GM19239 (cell line): Measurements from ENCODE around the gene KRTAP5-3.
"Not testable (repeated sequence)": the region's sequence is repeated elsewhere in the genome, so short reads cannot be mapped to it uniquely, and the experiment has no call there.

Experiments used
- DNase-seq: peaks from one replicate; pipeline ENCODE4 v3.0.0; 2011; ENCODE audit warnings: low spot score; ENCODE audit not compliant: insufficient read length
- FAIRE-seq: peaks from 2 replicates; lab custom pipeline; 2011; peaks lifted over from hg19 to GRCh38; lab: Jason Lieb, UNC

The KRTAP5-3 gene

DNA sequence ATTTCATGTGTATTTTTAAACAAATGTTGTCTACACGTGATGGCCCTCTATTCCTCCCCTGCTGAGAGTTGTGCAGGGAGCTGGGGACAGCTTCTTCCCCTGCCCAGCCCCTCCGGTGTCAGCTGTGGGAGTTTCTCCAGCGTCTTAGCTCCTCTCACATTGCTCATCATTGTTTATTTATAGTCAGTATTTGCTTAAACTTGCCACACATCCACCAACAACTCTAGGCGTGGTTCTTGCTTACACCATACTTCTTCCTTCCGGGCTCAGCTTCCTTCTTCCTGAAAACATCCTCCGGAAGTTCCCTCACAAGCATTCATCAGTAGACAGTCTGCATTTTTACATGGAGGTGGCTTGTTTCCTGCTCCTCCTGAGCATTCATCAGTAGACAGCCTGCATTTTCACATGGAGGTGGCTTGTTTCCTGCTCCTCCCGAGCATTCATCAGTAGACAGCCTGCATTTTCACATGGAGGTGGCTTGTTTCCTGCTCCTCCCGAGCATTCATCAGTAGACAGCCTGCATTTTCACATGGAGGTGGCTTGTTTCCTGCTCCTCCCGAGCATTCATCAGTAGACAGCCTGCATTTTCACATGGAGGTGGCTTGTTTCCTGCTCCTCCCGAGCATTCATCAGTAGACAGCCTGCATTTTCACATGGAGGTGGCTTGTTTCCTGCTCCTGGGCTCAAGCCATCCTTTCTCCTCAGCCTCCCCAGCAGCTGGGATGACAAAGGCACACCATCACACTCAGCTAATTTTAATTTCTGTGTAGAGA is 18.9 kb downstream of the KRTAP5-3 start:
- not testable (repeated sequence) for FAIRE-seq, DNase-seq

DNA sequence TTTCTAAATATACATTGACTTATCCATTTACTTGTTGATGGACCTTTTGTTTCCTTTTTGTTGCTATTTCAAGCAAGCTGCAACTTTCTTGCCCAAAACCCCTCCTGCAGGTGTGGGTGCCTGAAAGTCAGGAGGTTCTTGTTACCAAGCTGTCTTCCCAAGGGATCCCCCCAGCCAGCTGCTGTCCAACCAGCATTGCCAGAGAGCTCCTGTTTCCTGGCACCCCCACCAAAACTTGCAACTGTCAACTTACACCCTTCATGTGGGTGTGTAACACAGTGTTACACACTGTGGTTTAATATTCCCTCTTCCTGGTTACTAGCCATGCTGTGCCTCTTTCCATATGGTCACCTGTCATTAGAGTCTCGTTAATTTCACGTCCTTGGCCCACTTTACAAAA is 21.6 kb downstream of the KRTAP5-3 start:
- FAIRE-seq = no peak

DNA sequence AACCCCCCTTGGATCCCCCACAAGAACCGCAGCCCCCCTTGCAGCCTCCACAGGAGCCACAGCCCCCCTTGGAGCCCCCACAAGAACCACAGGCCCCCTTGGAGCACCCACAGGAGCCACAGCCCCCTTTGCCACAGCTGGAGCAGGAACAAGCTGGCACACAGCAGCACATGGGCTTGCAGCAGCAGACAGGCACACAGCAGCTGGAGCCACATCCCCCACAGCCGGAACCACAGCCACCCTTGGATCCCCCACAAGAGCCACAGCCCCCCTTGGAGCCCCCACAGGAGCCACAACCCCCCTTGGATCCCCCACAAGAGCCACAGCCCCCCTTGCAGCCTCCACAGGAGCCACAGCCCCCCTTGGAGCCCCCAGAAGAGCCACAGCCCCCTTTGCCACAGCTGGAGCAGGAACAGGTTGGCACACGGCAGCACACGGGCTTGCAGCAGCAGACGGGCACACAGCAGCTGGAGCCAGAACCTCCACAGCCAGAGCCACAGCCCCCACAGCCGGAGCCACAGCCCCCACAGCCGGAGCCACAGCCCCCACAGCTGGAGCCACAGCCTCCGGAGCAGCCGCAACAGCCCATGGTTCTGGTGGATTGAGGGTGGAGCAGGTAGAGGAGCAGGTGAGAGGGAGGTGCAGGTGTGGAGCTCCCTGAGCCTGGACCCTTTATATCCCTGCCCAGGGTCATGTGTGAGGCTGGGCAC is 23.4 kb downstream of the KRTAP5-3 start, which contains the start of gene KRTAP5-1:
Gene KRTAP5-1, minus strand, starts transcription at position 623 of the 710 bp plus-strand sequence. Its CDS starts 34 bp downstream, at position 589.
- not testable (repeated sequence) for DNase-seq, FAIRE-seq

More for the DNA sequence above, 21.6 kb downstream of the KRTAP5-3 start:
- no peak for DNase-seq

DNA sequence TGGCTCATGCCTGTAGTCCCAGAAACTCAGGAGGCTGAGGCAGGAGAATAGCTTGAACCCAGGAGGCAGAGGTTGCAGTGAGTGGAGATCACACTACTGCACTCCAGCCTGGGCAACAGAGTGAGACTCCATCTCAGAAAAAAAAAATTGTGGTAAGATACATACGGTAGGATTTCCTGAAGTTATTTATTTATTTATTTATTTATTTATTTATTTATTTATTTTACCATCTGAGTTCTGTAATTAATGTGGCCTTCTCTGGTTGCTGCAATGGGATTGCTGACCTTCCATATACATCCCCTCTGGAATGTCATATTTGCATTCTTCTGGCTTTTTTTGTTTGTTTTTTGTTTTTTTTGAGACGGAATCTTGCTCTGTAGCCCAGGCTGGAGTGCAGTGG is 25.4 kb downstream of the KRTAP5-3 start:
- DNase-seq, FAIRE-seq: not testable (repeated sequence)

DNA sequence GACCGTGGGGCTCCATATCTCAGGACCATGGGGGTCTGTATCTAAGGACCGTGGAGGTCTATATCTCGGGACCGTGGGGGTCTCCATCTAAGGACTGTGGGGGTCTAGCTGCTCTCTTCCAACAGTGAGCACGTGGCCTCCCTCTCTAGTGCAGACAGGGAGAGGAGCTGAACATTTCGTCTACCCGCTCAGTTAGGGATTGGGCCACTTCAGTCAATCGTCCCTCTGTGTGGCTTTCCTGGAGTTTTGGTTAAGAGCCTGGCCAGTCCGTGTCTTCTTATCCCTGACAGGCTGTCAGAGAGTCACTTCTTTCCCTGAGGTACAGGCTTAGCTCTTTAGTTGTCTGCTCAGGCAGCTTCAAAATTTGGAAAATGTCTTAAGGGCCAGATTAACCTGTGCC is 26.3 kb downstream of the KRTAP5-3 start:
- DNase-seq (no peak), FAIRE-seq (no peak)

DNA sequence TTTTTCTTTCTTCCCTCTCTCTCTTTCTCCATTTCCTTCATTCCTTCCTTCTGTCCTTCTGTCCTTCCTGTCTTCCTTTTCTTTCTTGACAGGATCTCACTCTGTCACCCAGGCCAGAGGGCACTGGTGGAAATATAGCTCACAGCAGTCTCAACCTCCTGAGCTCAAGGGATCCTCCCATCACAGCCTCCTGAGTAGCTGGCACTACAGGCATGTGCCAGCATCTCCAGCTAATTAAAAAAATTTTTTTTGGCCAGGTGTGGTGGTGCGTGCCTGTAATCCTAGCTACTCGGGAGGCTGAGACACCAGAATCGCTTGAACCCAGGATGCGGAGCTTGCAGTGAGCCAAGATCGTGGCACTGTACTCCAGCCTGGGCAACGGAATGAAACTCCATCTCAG is 31.4 kb downstream of the KRTAP5-3 start:
- FAIRE-seq = no peak
- no peak for DNase-seq

DNA sequence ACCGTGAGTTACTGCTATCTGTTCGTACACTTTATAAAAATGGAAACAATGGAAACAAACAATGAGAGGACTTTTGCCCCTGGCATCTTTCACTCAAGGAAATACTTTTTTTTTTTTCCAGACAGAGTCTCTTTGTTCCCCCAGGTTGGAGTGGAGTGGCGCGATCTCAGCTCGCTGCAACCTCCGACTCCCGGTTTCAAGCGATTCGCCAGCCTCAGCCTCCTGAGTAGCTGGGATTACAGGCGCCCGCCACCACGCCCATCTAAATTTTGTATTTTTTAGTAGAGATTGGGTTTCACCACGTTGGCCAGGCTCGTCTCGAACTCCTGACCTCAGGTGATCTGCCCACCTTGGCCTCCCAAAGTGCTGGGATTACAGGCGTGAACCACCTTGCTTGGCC is 32.5 kb downstream of the KRTAP5-3 start:
- DNase-seq, FAIRE-seq: not testable (repeated sequence)

DNA sequence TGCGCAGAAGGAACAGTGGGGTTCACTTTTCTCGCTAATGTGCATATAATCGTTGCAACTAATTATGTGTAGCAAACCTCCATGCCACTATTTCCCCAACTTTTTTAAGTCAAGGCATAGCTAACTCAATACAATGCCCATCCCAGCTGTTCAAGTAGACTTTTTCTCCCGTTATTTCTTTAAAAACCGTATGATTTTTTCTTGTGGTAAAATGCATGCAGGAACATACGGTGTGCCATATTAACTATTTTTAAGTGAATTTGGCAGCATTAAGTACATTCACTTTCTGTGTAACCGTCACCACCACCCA is 33.4 kb downstream of the KRTAP5-3 start:
- no peak for DNase-seq

DNA sequence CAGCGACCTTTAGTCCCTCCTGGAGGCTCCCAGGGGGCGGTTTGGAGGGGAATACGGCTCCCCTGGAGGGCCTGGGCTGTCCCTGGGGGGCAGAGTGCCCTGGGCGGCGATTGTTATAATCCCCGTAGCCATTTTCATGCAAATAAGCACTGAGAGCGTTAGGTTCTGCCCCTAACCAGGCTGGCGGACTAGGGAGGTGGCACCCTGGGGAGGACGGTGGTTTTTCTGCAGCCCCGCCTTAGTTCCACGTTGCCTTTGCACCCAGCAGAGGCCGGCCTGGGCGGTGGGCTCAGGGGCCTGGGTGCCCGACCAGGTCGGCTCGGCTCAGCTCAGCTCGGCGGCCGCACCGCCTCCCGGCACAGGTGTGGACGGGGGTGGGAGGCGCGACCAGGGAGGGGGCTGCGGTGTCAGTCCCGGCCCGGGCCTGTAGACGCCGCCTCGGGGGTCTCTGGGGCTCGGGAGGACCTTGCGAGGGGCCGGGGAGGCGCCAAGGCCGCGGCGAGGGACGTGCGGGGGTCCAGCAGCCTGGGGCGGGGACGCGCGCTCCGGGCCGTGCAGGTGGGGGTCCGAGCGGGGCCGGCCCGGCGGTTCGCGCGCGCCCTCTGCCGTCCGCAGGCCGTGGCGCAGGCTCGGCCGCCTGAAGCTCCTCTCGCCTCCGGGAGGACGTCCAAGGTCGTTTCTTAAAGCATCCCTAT is 33.9 kb downstream of the KRTAP5-3 start:
- FAIRE-seq (peak; percentile 31), DNase-seq (peak; percentile 79)

More for the DNA sequence above, 33.4 kb downstream of the KRTAP5-3 start:
- FAIRE-seq = peak; percentile 31

DNA sequence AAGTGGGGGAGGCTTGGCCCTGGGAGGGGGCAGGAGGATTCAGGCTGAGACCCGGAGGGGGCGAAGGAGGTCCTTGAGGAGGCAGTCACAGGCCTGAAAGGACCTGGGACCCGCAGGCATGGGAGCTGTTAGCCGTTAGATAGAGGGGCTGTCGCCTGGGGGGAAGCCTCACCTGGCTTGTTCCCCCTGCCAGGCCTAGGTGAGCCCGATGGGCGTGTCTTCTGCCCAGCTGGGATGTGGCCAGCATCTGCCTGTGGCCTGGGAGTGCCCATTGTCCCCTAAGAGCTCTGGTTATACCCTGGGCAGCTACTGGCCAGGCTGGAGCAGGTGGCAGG is 34.4 kb downstream of the KRTAP5-3 start:
- FAIRE-seq = no peak
- DNase-seq = no peak

DNA sequence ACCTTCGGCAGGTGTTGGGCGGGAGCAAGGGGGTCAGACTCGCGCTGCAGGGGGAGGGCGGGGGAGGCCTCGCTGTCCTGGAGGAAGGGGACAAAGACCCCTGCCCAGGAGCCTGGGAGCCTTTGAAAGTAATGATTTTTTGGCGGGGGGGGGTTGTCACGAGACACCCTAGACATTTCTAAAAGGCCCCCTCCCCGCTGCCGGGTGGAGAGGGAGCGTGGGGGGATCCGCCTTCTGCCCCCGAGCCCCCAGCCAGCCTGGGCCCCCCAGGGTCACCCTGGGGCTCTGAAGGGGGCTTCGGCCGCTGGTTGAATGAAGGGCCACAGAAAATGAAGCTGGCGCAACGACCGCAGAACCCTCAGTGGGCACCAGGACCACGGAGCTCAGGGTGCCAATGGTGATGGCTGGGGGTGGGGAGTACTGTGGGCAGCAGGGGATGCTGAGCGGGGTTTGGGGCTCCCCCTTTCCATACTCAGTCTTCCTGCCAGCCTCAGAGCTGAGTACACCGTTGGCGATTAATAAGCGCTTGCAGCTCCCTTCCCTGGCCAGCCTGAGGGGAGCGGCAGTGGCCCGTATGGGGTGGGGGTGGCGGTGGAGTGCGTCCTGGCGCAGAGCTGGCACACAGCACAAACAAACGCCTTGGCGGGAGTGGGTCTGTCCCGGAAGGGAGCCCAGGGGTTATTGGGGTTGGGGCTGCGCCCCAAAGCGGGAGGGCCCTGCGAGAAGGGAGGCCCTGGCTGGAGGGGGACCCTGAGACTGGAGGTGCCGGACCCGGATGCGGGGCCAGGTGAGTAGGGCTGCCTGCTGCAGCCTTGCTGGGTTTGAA is 35.0 kb downstream of the KRTAP5-3 start:
- DNase-seq (peak; percentile 14), FAIRE-seq (no peak)

DNA sequence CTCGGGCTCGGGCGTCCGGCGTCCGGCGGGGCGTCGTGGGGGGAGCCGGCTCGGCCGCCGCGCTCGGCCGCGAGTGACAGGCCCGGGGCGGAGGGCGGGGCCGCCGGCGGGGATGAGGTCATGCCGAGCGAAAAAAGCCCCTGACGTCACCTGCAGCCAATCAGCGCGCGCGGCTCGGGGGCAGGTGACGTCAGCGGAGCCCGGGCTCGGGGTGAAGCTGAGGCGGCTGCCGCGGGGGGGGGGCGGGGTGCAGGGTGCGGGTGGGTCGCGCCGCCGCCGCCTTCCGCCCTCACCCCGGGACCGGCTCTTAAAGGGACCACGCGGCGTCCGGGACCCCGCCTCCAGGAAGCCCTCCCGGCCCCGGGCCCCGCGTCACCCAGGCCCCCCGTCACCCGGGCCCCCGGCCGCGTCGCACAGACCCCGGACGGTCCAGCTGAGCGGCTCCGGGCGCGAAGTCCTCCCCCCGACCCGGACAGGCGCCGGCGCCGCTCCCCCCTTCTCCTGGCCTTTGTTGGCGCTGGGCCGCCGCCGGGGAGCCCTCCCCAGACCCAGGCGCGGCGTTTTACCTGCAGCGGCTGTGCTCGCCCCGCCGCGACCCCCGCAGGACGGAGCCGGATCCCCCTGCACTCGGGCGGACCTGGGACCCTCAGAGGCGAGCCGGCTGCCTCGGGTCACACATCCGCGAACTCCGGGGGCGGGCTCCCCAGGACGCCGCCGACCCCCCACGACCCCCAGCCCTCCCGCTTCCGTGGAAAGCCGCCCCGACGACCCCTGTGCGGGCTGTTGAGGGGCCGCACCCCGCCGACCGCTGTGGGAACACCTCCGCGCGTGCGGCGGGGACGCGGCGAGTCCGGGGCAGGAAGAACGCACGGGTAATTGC is 35.8 kb downstream of the KRTAP5-3 start, which contains the start of gene DUSP8:
Gene DUSP8, minus strand, starts transcription at position 75 of the 880 bp plus-strand sequence. CDS start 6,445 bp downstream, outside the sequence.
- FAIRE-seq = no peak
- DNase-seq = peak; percentile 97

DNA sequence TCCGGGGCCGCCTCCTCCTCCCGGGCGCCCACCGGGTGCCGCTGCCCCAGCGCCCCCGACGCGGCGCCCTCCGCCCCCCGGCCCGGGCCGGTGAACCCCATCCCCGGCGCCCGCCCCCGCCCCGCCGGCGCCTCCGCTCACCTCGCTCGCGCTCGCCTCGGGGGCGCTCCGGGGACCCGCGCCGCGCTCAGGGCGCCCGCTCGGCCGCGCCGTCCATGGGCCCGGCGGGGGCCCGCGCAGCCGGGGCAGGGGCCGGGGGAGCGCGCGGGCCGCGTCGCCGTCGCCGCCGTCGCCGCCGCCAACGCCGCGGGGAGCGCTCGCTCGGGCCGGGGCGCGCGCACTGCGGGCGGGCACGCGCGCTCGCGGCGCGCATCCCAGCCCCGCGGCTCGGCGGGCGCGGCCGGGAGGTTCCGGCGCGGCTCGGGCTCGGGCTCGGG is 36.5 kb downstream of the KRTAP5-3 start:
- FAIRE-seq (no peak), DNase-seq (no peak)

DNA sequence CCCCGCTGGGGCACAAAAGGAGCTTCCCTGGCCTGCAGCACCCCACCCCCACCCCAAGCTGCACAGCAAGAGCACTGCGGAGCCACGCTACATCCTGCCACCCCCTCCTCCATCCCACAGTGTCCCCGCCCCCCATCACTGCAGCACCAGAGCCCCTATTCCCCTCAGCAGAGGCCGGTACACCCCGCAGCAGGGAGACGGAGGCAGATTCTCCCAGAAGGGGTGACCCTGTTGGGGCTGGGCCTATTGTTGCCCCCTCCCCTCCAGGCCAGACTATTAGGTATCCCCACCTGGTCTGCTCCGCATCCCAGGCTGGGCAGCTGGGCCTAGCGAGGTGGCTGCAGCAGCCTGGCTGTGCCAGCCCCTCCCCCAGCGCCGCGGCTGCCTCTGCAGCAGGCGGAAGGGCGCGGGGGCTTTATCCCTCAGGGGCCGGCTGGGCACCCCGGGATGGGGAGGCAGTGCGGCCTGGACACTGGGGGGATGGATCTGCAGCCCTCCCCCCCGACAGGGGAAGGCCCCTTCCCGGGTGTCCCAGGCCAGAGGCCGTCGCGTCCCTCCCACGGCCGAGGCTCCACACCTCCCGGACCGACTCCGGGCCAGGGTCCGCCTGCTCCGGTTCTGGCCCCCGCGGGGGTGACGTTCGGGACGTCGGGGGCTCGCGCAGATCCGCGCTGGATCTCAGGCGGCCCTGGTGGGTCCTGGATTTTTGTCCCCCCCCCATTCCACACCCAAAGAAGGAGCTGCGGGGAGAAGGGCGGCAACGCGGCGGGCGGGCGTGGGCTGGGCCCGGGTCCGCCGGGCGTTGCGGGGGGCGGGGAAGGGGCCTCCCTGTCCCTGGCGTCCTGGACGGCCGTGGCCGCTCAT is 37.1 kb downstream of the KRTAP5-3 start:
- peak; percentile 7 for DNase-seq
- FAIRE-seq = no peak

DNA sequence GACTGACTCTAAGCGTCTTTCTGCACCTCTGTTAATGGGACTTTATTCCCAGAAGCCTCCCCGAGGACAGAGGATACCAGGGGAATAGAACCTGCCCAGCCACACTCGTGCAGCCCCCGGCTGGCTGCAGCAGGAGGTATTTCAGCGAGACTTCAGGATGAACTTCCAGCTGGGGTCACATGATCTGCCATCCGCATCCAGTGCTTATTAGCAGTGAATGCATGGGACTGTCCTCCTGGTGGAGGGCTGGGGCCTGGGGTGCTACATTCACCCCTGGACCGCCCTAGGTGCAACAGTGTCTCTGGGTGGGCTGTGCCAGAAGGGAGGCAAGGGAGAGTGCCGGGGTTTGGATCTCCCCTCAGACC is 37.8 kb downstream of the KRTAP5-3 start:
- DNase-seq (no peak), FAIRE-seq (no peak)

DNA sequence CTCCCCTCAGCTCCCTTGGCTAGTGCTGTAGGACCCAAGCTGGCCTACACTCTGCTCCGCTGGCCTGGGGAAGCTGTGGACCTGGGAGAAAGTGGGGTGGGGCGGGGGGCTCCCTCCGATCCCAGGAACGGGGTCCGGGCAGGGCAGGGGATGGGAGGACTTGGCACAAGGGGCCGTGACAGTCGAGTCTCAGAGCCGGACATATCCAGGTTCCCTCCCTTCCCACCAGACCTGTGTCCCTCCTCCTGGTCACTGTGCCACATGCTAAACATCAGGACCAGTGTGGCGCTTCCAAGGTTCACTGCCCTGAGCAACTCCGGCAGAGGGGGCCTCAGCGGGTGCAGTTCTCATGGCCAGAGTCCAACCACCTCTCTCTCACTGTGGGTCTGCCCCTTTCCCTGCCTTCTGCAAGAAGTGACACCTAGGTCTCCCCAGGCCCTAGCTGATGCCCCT is 38.2 kb downstream of the KRTAP5-3 start:
- DNase-seq = no peak
- no peak for FAIRE-seq

DNA sequence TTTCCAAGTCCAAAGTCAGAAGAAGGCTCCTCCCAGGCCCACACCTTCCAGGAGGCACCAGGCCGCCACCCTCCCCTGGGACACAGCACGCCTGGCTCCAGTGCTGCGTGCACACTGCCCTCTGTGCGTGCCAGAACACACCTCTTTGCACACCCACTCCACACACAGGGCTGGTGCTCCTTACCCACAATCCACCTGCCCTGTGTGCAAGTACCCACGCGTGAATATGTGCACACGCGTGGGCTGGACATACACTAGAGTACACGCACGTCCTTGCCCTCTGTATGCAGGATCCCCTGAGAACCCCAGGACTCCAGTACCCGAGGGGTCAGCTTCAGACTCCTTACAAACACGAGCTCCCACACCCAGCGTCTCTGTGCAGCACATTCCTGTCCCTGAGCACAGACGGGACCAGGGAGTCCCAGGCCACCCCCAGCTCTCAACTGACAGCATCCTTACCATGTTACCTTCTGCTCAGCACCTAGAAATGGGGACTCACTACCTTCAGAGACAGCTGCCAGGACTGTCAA is 38.9 kb downstream of the KRTAP5-3 start:
- peak; percentile 14 for DNase-seq
- no peak for FAIRE-seq

DNA sequence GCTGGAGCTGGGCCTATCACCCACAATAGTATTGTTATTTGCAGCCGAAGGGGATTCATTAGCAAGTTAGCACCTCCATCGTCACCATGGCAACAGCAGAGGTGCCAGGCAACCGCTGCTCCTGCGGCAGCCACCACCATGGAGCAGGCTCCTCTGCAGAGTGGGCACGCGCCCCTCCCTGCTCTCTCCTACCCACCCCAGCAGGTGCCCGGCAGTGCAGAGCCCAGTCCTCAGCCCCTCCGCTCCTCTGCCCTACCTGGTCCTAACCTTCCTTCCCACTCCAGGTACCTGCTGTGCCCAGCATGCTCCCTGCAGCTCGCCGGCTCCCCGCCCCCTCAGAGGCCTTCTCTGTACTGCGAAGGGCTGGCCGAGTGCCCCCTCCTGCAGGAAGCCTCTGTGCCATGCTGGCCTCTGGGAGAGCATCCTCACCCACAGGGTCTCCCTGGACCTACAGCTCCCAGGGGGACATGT is 39.8 kb downstream of the KRTAP5-3 start:
- no peak for FAIRE-seq
- peak; percentile 4 for DNase-seq
